SK-N-MC (cell line): ENCODE measurements around the gene RIN1.

Source experiments
- EZH2 ChIP-seq: fragments of 200-600 bp; sonication (generic); IDR thresholded peaks from one replicate; pipeline ENCODE4 v1.6.1; 2017; ENCODE audit warnings: antibody characterized with exemption
- POLR2AphosphoS5 ChIP-seq: IDR thresholded peaks from 2 replicates; pipeline ENCODE4 v1.6.1; 2012; ENCODE audit warnings: mild to moderate bottlenecking, low read depth, low read length, borderline replicate concordance

DNA sequence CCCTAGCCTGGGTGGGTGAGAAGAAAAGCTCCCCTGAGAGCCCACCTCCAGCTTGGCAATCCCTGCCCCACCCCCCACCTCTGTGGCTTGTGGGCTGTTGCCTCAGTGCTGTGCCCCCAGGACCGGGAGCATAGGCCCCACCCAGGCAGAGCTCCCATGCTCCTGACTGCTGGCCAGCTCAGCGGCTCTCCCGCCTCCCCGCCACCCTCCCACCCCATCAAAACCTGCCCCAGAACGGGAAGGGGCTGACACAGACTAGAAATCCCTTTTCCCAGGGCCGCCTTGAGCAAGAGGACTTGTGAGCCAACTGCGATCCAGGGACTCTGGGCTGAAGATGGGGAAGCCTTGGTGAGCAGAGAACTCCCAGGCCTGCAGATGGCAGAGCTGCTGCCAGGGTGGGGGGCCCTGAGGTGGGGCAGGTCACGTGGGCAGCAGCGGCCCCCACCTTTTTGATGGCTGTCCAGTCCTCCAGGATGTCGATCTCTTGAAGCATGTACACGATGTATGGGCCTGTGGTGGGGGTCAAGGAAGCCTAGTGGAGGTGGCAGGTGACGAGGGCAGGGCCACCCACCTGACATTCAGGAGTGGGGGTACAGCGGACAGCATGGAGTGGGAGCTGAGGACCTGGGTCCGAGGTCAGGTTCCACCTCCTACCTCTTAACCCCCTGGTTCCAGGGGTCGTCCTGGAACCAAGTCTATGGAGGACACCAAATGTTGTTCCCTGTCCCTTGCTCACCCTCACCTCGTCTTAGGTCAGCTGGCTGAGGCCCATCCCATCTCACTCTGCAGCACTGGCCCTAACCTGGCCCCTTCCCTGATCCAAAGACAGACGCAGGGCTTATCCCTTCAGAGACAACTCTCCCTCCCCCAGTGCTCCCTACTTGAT, 2.3 kb upstream of the RIN1 start:
- TF ChIP-seq EZH2 (no peak), POLR2AphosphoS5 (no peak)
